Esophagus squamous epithelium (tissue), 4 donors: ENCODE measurements around the gene FGGY.

ENCODE experiments used
- CTCF ChIP-seq, 6 experiments: fragments of 450-650 bp in 4 of 6; fragments of 200-600 bp in 2 of 6; sonication (generic) in 2 of 6; IDR thresholded peaks; one replicate each; pipeline ENCODE4 v1.5.1; 2016 to 2019; ENCODE audit warnings: antibody characterized with exemption in 6 of 6, mild to moderate bottlenecking in 4 of 6, moderate library complexity in 4 of 6
- POLR2A ChIP-seq, 4 donors: fragments of 450-650 bp; IDR thresholded peaks; one replicate each; pipeline ENCODE4 v1.6.1; 2017; ENCODE audit warnings: antibody characterized with exemption in 4 of 4, mild to moderate bottlenecking in 4 of 4, moderate library complexity in 3 of 4

- TF ChIP-seq POLR2A (IDR thresholded peaks at IDR 0.05) (no peak), CTCF (IDR thresholded peaks at IDR 0.05) (no peak)
These were observed 375.0 kb downstream of the FGGY start for GRCh38 chr1:59671953-59672305.
